Common myeloid progenitor, CD34-positive (primary cell): ENCODE results near the gene SSBP3.
"Not testable (repeated sequence)": the region's sequence is repeated elsewhere in the genome, so short reads cannot be mapped to it uniquely, and the experiment has no call there.

Experiments used
- CTCF ChIA-PET: fragments of 350-600 bp; sonication (Branson Sonifier 250); formaldehyde crosslinking; loops from one replicate; lab custom pipeline; 2021; ENCODE audit warnings: antibody characterized with exemption; lab: Charles Lee
- POLR2A ChIA-PET: fragments of 350-600 bp; sonication (Branson Sonifier 250); formaldehyde crosslinking; loops from one replicate; lab custom pipeline; 2021; ENCODE audit warnings: antibody characterized with exemption; lab: Charles Lee
- DNase-seq, 3 donors: peaks; one replicate each; pipeline versions ENCODE4 v3.0.0 to v3.0.0-alpha.2; 2013
- H3K27ac ChIP-seq, 2 experiments: 1 replicate in 1 of 2; 2 replicates in 1 of 2; pipeline ENCODE4 v1.7.0; 2013; ENCODE audit warnings: inconsistent platforms in 2 of 2, low read length in 2 of 2, mild to moderate bottlenecking in 2 of 2, low read depth in 1 of 2, moderate library complexity in 1 of 2; ENCODE audit not compliant: severe bottlenecking in 2 of 2, insufficient read depth in 1 of 2, poor library complexity in 1 of 2
- H3K27me3 ChIP-seq, 5 experiments: replicated peaks in 2 of 5; 1 replicate in 3 of 5; 2 replicates in 2 of 5; pipeline versions ENCODE4 v1.6.1 to v1.7.0; 2013; ENCODE audit warnings: low read length in 4 of 5, mild to moderate bottlenecking in 2 of 5, moderate library complexity in 2 of 5, inconsistent platforms in 1 of 5; ENCODE audit not compliant: insufficient read depth in 5 of 5, control insufficient read depth in 4 of 5
- H3K36me3 ChIP-seq, 4 experiments: 1 replicate in 2 of 4; 2 replicates in 2 of 4; pipeline versions ENCODE4 v1.6.1 to v1.7.0; 2013; ENCODE audit warnings: low read length in 3 of 4, control low read depth in 1 of 4, mild to moderate bottlenecking in 1 of 4; ENCODE audit not compliant: control insufficient read depth in 4 of 4, insufficient read depth in 4 of 4
- H3K4me1 ChIP-seq, 4 experiments: 1 replicate in 3 of 4; 2 replicates in 1 of 4; pipeline versions ENCODE4 v1.6.1 to v1.7.1; 2013; ENCODE audit warnings: low read length in 3 of 4, mild to moderate bottlenecking in 3 of 4, control low read depth in 1 of 4, inconsistent platforms in 1 of 4, moderate library complexity in 1 of 4; ENCODE audit not compliant: control insufficient read depth in 4 of 4, insufficient read depth in 4 of 4; ENCODE audit errors: control extremely low read depth in 1 of 4
- H3K4me3 ChIP-seq, 7 experiments: 1 replicate in 4 of 7; 2 replicates in 3 of 7; pipeline versions ENCODE4 v1.5.1 to v1.7.0; 2013; ENCODE audit warnings: mild to moderate bottlenecking in 7 of 7, low read length in 6 of 7, moderate library complexity in 6 of 7, inconsistent platforms in 2 of 7, low read depth in 2 of 7, control low read depth in 1 of 7; ENCODE audit not compliant: insufficient read depth in 4 of 7, control insufficient read depth in 1 of 7; ENCODE audit errors: extremely low read depth in 1 of 7
- H3K9me3 ChIP-seq, 5 experiments: 1 replicate in 4 of 5; 2 replicates in 1 of 5; pipeline versions ENCODE4 v1.6.1 to v1.7.1; 2013; ENCODE audit warnings: low read length in 4 of 5, mild to moderate bottlenecking in 2 of 5, inconsistent platforms in 1 of 5, low read depth in 1 of 5, moderate library complexity in 1 of 5; ENCODE audit not compliant: control insufficient read depth in 4 of 5, insufficient read depth in 2 of 5; ENCODE audit errors: control extremely low read depth in 1 of 5
- WGBS: methylation state at CpG from one replicate; pipeline ENCODE4 v1.1.5; 2013; ENCODE audit not compliant: insufficient coverage; 5-methylcytosine and 5-hydroxymethylcytosine counted together

The SSBP3 gene

GRCh38 chr1:54352755-54353154 lies 53.4 kb downstream of the SSBP3 start:
- Histone ChIP-seq H3K27me3 (no peaks in the 10 kb centered on the region), H3K9me3 (no peaks in the 10 kb centered on the region), H3K4me1 (peaks cover 4 to 64% (median 49%) of the 10 kb centered on the region in 4 experiments), H3K36me3 (peaks cover 0 to 54% (median 9%) of the 10 kb centered on the region in 4 experiments), H3K4me3 (no peak overlapping the region), H3K27ac (no peak overlapping the region)
- WGBS = 92% methylated on average over 17 of the region's 17 CpGs
- no peak for DNase-seq
- CTCF ChIA-PET = no interaction called here
- POLR2A ChIA-PET = no interaction called here

GRCh38 chr1:54350360-54350759 lies 55.8 kb downstream of the SSBP3 start:
- 8% methylated on average over 5 of the region's 5 CpGs for WGBS
- H3K9me3 ChIP-seq = no peaks in the 10 kb centered on the region
- CTCF ChIA-PET = interaction anchor here (0.8 to 1.4 kb wide), 6 partner anchors 10 to 120 kb away, joined by 3 read pairs; partner anchors contain the start of gene SSBP3

GRCh38 chr1:54348700-54349021 lies 57.5 kb downstream of the SSBP3 start:
- Histone ChIP-seq H3K27me3 (no peaks in the 10 kb centered on the region), H3K9me3 (no peaks in the 10 kb centered on the region), H3K36me3 (peaks cover 0 to 61% (median 15%) of the 10 kb centered on the region in 4 experiments), H3K27ac (no peak overlapping the region), H3K4me3 (no peak overlapping the region), H3K4me1 (peaks cover 3 to 25% (median 14%) of the 10 kb centered on the region in 4 experiments)
- CTCF ChIA-PET = interaction anchor here (0.5 to 1.1 kb wide), 3 partner anchors 9 to 500 kb away, joined by 3 read pairs; no protein-coding TSS in a partner anchor
- POLR2A ChIA-PET = no interaction called here
- 84% methylated on average over 5 of the region's 5 CpGs for WGBS
- DNase-seq = no peak

More at GRCh38 chr1:54350360-54350759, 55.8 kb downstream of the SSBP3 start:
- Histone ChIP-seq H3K27me3 (no peaks in the 10 kb centered on the region), H3K36me3 (peaks cover 0 to 49% (median 10%) of the 10 kb centered on the region in 4 experiments), H3K4me1 (peaks cover 3 to 40% (median 25%) of the 10 kb centered on the region in 4 experiments), H3K27ac (no peak overlapping the region), H3K4me3 (no peak overlapping the region)
- POLR2A ChIA-PET = no interaction called here
- peak in 2 of 3 donors; percentile 70 to 80 for DNase-seq

- Histone ChIP-seq H3K4me1 (peaks cover 3 to 22% (median 14%) of the 10 kb centered on the region in 4 experiments), H3K9me3 (no peaks in the 10 kb centered on the region), H3K27me3 (no peaks in the 10 kb centered on the region), H3K36me3 (peaks cover 2 to 65% (median 14%) of the 10 kb centered on the region in 4 experiments), H3K27ac (no peak overlapping the region), H3K4me3 (no peak overlapping the region)
- 81% methylated on average over 4 of the region's 14 CpGs for WGBS
- DNase-seq = no peak
- ChIA-PET CTCF (interaction anchor here (0.5 to 1.1 kb wide), 2 partner anchors 10 to 500 kb away, joined by 3 read pairs; no protein-coding TSS in a partner anchor), POLR2A (no interaction called here)
Measured at GRCh38 chr1:54347955-54348699, 58.1 kb downstream of the SSBP3 start.

- ChIA-PET POLR2A (no interaction called here), CTCF (interaction anchor here (1.1 to 1.7 kb wide), 2 partner anchors 11 to 15 kb away, joined by 3 read pairs; no protein-coding TSS in a partner anchor)
- H3K9me3 ChIP-seq = no peaks in the 10 kb centered on the region
- H3K4me3 ChIP-seq = no peak overlapping the region
- H3K27ac ChIP-seq = no peak overlapping the region
- 100% methylated on average over 6 of the region's 6 CpGs for WGBS
- no peak for DNase-seq
- H3K27me3 ChIP-seq = no peaks in the 10 kb centered on the region
- peaks cover 3 to 21% (median 13%) of the 10 kb centered on the region in 4 experiments for H3K4me1 ChIP-seq
- H3K36me3 ChIP-seq = peaks cover 2 to 64% (median 16%) of the 10 kb centered on the region in 4 experiments
Measured at GRCh38 chr1:54347261-54347954, 58.8 kb downstream of the SSBP3 start.

- DNase-seq, H3K27ac ChIP-seq, H3K4me3 ChIP-seq, H3K9me3 ChIP-seq, POLR2A ChIA-PET, H3K27me3 ChIP-seq: not testable (repeated sequence)
- 97% methylated on average over 9 of the region's 13 CpGs for WGBS
- Histone ChIP-seq H3K4me1 (peaks cover 3 to 12% (median 9%) of the 10 kb centered on the region in 4 experiments), H3K36me3 (peaks cover 2 to 71% (median 19%) of the 10 kb centered on the region in 4 experiments)
- CTCF ChIA-PET = interaction anchor here (1.7 to 1.8 kb wide), 2 partner anchors 12 to 13 kb away, joined by 3 to 6 read pairs; no protein-coding TSS in a partner anchor
Measured at GRCh38 chr1:54345548-54345947, 60.6 kb downstream of the SSBP3 start.
